Measurements from ENCODE around the gene AVEN. TPM values are rescaled to one million over a fixed set of nuclear protein-coding genes. Genes with fewer than 3 reads are reported as not detected.

The AVEN gene
- total RNA-seq, 1 donor from 2014 or later: 8.6 TPM

DNA sequence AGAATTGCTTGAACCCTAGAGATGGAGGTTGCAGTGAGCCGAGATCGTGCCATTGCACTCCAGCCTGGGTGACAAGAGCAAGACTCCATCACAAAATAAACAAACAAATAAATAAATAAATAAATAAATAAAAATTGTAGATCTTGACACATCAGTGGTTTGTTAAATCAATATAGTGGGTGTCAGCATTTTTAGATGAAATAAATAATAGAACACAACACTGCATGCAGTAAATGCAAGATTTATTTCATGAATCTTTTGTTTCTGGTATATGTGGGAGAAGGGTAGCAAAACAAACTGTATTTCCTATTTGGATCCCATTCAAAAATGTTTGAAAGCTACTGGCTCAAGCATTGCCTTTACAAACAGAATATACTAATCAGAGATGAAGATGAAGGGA is 106.3 kb downstream of the AVEN start:
- no peaks in the 10 kb centered on the region for H3K27me3 Mint-ChIP-seq (ENCODE audit: low read depth)
- TF ChIP-seq CTCF (IDR thresholded peaks at IDR 0.05; ENCODE audit: unreplicated experiment): no peak
- no peaks in the 10 kb centered on the region for H3K36me3 Mint-ChIP-seq
- no peaks in the 10 kb centered on the region for H3K9me3 Mint-ChIP-seq
- no peak for DNase-seq (ENCODE audit: low spot score in 2 of 2, unreplicated experiment in 2 of 2)
- no peak overlapping the region for H3K27ac Mint-ChIP-seq
- H3K4me1 Mint-ChIP-seq: no peaks in the 10 kb centered on the region
- no peak overlapping the region for H3K4me3 Mint-ChIP-seq

GRCh38 chr15:33926260-33926659 is 112.7 kb downstream of the AVEN start:
- Mint-ChIP-seq H3K9me3 (no peaks in the 10 kb centered on the region), H3K4me3 (no peak overlapping the region), H3K4me1 (no peaks in the 10 kb centered on the region), H3K27me3 (ENCODE audit: low read depth) (no peaks in the 10 kb centered on the region), H3K36me3 (no peaks in the 10 kb centered on the region), H3K27ac (no peak overlapping the region)
- TF ChIP-seq CTCF (IDR thresholded peaks at IDR 0.05; ENCODE audit: unreplicated experiment): no peak
- no peak for DNase-seq (ENCODE audit: low spot score in 2 of 2, unreplicated experiment in 2 of 2)

- no peaks in the 10 kb centered on the region for H3K36me3 Mint-ChIP-seq
- H3K27me3 Mint-ChIP-seq (ENCODE audit: low read depth): no peaks in the 10 kb centered on the region
- no peak overlapping the region for H3K4me3 Mint-ChIP-seq
- H3K9me3 Mint-ChIP-seq: no peaks in the 10 kb centered on the region
- TF ChIP-seq CTCF (IDR thresholded peaks at IDR 0.05; ENCODE audit: unreplicated experiment): no peak
- H3K4me1 Mint-ChIP-seq: no peaks in the 10 kb centered on the region
- H3K27ac Mint-ChIP-seq: no peak overlapping the region
- no peak for DNase-seq (ENCODE audit: low spot score in 2 of 2, unreplicated experiment in 2 of 2)
Measured at GRCh38 chr15:33923446-33923845, 115.6 kb downstream of the AVEN start.

DNA sequence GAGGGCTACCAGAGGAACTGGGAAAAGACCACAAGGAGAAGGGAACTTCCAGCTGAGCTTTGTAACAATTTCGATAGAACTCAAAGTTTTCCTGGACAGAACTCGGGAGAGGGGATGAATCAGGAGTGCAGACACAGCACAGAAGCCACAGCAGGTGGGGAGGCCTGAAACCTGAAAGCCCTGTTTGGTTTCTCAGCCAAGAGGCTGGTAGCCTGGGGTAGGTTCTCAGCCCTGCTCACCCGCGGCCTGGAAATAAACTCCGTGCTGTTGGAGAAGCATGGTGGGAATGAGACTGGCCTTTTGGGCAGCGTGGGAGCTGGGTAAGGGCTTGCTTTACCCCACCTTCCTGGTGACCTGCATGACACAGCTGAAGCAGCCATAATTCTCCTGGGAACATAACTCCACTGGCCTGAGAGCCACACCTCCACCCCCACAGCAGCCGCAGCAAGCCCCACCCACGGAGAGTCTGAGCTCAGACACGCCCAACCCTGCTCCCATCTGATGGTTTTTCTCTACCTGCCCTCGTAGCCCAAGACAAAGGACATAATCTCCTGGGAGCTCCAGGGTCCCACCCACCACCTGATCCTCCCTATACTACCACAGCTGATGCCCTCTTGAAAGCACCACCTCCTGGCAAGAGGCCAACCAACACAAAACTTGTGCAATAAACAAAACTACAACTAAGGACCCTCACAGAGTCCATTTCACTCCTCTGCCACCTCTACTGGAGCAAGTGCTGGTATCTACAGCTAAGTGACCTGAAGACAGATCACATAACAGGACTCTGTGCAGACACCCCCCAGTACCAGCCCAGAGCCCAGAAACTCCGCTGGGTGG is 123.2 kb downstream of the AVEN start:
- DNase-seq (ENCODE audit: low spot score in 2 of 2, unreplicated experiment in 2 of 2): no peak
- no peaks in the 10 kb centered on the region for H3K36me3 Mint-ChIP-seq
- TF ChIP-seq CTCF (IDR thresholded peaks at IDR 0.05; ENCODE audit: unreplicated experiment): no peak
- H3K27ac Mint-ChIP-seq: no peak overlapping the region
- no peaks in the 10 kb centered on the region for H3K27me3 Mint-ChIP-seq (ENCODE audit: low read depth)
- no peaks in the 10 kb centered on the region for H3K9me3 Mint-ChIP-seq
- peaks cover 4% of the 10 kb centered on the region for H3K4me1 Mint-ChIP-seq
- no peak overlapping the region for H3K4me3 Mint-ChIP-seq

GRCh38 chr15:33913459-33913858 is 125.5 kb downstream of the AVEN start:
- Mint-ChIP-seq H3K4me3 (no peak overlapping the region), H3K27ac (no peak overlapping the region), H3K9me3 (no peaks in the 10 kb centered on the region), H3K4me1 (peaks cover 4% of the 10 kb centered on the region), H3K27me3 (ENCODE audit: low read depth) (no peaks in the 10 kb centered on the region), H3K36me3 (no peaks in the 10 kb centered on the region)
- TF ChIP-seq CTCF (IDR thresholded peaks at IDR 0.05; ENCODE audit: unreplicated experiment): no peak
- no peak for DNase-seq (ENCODE audit: low spot score in 2 of 2, unreplicated experiment in 2 of 2)

All from mesothelial cell of epicardium (in vitro differentiated cells).